Measurements from ENCODE around the gene SLU7.

SLU7 gene

GRCh38 chr5:160363660-160364395 is 55.1 kb downstream of the SLU7 start:
- DNase-seq = no peak

- no peak for DNase-seq
Measured at GRCh38 chr5:160363211-160363610, 55.7 kb downstream of the SLU7 start.

GRCh38 chr5:160361624-160362228 is 57.2 kb downstream of the SLU7 start:
- no peak for DNase-seq

GRCh38 chr5:160360310-160360709 is 58.6 kb downstream of the SLU7 start:
- DNase-seq = no peak

DNA sequence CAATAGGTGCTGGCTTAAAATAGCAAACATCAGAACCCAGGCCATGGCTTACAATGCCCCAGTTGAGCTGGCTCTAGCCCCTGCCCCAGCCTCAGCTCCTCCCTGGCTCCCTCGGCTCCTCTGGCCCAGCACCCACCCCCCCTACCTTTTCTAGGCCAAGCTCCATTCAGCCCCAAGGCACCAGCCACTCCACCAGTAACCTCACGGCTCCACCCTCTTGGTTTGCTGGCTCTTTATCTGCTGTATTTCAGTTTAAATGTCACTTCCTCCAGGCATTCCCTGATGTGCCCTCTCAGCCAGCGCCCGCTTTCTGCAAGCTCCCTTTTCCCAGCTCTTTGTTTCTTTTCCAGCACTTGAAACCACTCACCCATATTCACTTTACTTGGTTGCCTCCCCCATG is 59.1 kb downstream of the SLU7 start:
- no peak for DNase-seq

DNA sequence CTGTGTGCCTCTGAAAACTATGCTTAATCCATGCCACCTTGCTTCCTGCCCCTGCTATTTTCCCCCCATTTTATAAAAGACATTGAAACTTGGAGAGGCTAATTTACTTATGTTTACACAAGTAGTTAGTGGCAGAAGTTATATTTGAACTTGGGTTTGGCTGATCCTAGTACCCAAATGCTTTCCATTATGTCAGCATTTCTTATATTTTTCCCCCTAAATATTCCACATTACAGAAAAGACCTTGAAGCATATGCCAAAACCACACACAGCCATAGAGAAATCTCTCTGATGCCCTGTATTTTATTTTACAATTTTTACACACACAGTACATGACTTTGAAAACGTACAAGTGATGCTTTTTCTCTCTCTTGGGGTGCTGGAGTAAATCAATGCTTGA is 59.6 kb downstream of the SLU7 start:
- no peak for DNase-seq

DNA sequence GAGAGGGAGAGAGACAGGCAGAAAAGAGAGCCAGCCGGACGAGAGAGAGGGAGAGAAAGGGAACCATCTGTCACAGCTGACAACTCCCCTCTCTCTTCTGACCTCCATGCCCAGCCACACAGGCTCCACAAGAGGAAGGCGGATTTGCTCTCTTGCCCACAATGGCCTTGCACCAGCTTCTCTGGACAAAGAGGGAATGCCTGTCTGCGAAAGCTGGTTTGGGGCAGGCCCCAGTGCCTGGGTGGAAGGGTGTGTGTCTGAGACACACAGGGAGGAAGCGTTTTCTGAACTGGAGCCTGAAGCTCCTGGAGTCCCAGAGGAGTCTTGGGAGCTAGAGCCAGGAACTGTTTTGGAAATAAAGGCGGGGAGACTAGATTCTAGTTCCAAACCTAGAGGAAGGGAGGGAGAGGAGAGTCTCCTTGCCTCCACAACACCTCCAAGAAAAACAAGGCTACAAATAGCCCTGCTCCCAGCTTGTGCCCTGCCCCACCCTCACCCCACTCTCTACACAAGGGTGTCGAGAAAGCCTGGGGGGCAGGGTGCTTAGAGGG is 60.9 kb downstream of the SLU7 start:
- DNase-seq = no peak

GRCh38 chr5:160357394-160357793 is 61.5 kb downstream of the SLU7 start:
- no peak for DNase-seq

DNA sequence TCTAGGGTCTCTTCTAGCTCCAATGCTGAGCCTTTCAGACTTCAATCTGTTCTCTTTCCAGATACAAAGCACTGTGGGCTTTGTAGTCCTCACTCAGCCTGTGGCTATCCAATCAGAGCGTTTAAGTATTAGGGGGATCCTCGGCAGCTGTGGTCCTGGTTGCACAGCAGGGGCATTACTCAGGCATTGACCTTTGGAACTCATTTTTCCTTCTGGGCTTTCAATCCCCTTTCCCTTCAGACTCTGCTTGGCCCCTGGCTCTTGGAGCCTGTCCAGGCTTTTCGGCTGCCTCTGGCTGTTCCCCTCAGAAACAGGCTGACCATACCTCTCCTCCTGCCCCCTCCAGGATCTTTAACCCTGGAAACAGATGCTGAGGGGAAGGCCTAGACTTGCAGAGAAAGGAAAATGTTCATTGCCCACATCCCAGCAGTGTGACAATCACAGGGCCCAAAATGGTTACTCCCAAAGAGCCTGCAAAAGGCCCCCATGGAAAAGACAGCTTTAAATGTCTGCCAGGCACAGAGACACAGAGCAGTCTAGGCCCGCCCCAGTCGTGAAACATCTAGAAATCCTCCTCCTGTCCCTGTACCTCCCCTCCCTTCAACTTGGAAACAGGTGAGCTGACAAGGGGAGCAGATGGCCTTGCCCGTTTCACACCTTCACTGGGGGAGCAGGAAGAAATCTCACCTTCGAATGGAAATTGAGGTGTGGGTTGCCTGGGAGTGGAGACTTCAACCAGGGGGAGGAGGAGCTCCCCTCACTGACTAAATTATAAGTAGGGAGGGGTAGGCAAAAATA is 62.1 kb downstream of the SLU7 start:
- DNase-seq = no peak

GRCh38 chr5:160354666-160355065 is 64.2 kb downstream of the SLU7 start:
- DNase-seq = no peak

- DNase-seq = no peak
Measured at GRCh38 chr5:160353379-160353778, 65.5 kb downstream of the SLU7 start.

DNA sequence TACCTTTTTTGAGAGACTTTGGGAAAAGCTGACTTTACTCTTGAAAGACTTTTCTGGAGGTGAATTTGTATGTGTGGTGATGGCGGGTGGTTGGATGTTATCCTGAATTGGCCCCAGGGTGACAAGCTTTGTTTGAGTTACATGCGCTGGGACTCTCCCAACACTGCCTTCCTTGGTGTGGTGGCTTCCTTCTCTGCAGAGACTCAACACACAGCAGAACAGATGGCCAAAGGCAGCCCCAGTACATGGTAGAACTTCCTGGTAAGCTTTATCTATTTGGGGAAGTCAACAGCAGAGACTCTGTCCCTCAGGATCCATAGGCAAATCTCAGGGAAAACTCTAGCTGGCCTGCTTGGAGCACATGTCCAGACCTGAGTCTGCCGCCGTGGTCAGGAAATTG is 66.6 kb downstream of the SLU7 start:
- no peak for DNase-seq
